Neural cell (in vitro differentiated cells): ENCODE data around the gene LDLRAD3. TPM values are rescaled to one million over a fixed set of nuclear protein-coding genes. Genes with fewer than 3 reads are reported as not detected.

Source experiments
- H2AFZ ChIP-seq: fragments of 200-600, 300-800 bp; sonication (generic), shearing (Covaris generic); 2 replicates; pipeline ENCODE4 v1.6.0; 2014; ENCODE audit warnings: low read depth, mild to moderate bottlenecking, antibody characterized with exemption, low read length, moderate library complexity
- H3F3A ChIP-seq: fragments of 200-600 bp; shearing (Covaris generic); 2 replicates; pipeline ENCODE4 v1.6.1; 2016; ENCODE audit warnings: mild to moderate bottlenecking, moderate library complexity, mixed read lengths, antibody characterized with exemption, low read length; ENCODE audit not compliant: insufficient read depth, poor library complexity, severe bottlenecking
- H3K27ac ChIP-seq: fragments of 200-600, 300-800 bp; sonication (generic), shearing (Covaris generic); 2 replicates; pipeline ENCODE4 v1.5.1; 2014; ENCODE audit warnings: mild to moderate bottlenecking, low read length, moderate library complexity
- H3K27me3 ChIP-seq: fragments of 300-800, 200-600 bp; sonication (generic), shearing (Covaris generic); 2 replicates; pipeline ENCODE4 v1.6.0; 2014; ENCODE audit warnings: mild to moderate bottlenecking, low read depth, low read length, moderate library complexity; ENCODE audit not compliant: insufficient read depth
- H3K36me3 ChIP-seq: fragments of 300-800, 200-600 bp; sonication (generic), shearing (Covaris generic); 2 replicates; pipeline ENCODE4 v1.5.1; 2014; ENCODE audit warnings: mild to moderate bottlenecking, antibody characterized with exemption, low read length, moderate library complexity; ENCODE audit not compliant: insufficient read depth
- H3K4me2 ChIP-seq: fragments of 300-800, 200-600 bp; sonication (generic), shearing (Covaris generic); 2 replicates; pipeline ENCODE4 v1.6.0; 2014; ENCODE audit warnings: mild to moderate bottlenecking, low read length
- H3K4me3 ChIP-seq: fragments of 300-800, 200-600 bp; sonication (generic), shearing (Covaris generic); 2 replicates; pipeline ENCODE4 v1.5.1; 2014; ENCODE audit warnings: mild to moderate bottlenecking, low read length, moderate library complexity
- H3K79me2 ChIP-seq: fragments of 200-600 bp; shearing (Covaris generic); replicated peaks from 2 replicates; pipeline ENCODE4 v1.6.0; 2014; ENCODE audit warnings: mild to moderate bottlenecking, low read length, moderate library complexity; ENCODE audit not compliant: insufficient read depth
- H3K9ac ChIP-seq: fragments of 300-800, 200-600 bp; sonication (generic), shearing (Covaris generic); 2 replicates; pipeline ENCODE4 v1.6.1; 2016; ENCODE audit warnings: mild to moderate bottlenecking, low read length, mixed read lengths
- H3K9me2 ChIP-seq: fragments of 200-600 bp; shearing (Covaris generic); 2 replicates; pipeline ENCODE4 v1.6.1; 2016; ENCODE audit warnings: mild to moderate bottlenecking, low read length, mixed read lengths; ENCODE audit not compliant: insufficient read depth
- H3K9me3 ChIP-seq: fragments of 200-600, 300-800 bp; sonication (generic), shearing (Covaris generic); 2 replicates; pipeline ENCODE4 v1.6.1; 2016; ENCODE audit warnings: mild to moderate bottlenecking, mixed run types, low read length, moderate library complexity, mixed read lengths
- H4K20me1 ChIP-seq: fragments of 200-600 bp; shearing (Covaris generic); 2 replicates; pipeline ENCODE4 v1.6.1; 2016; ENCODE audit warnings: mild to moderate bottlenecking, mixed run types; ENCODE audit not compliant: insufficient read depth
- EP300 ChIP-seq: fragments of 450-650 bp; conservative IDR thresholded peaks from 2 replicates; pipeline ENCODE4 v1.6.1; 2014; ENCODE audit warnings: antibody characterized with exemption, mild to moderate bottlenecking, moderate library complexity; ENCODE audit not compliant: poor library complexity, severe bottlenecking
- EZH2 ChIP-seq: fragments of 200-600, 300-800 bp; shearing (Covaris generic), sonication (generic); IDR thresholded peaks from 2 replicates; pipeline ENCODE4 v1.6.1; 2014; ENCODE audit warnings: antibody characterized with exemption, low read length, borderline replicate concordance, mild to moderate bottlenecking; ENCODE audit not compliant: insufficient read depth, poor library complexity, severe bottlenecking
- MXI1 ChIP-seq: fragments of 450-650 bp; conservative IDR thresholded peaks from 2 replicates; pipeline ENCODE4 v1.6.1; 2014; ENCODE audit warnings: antibody characterized with exemption, mild to moderate bottlenecking; ENCODE audit not compliant: poor library complexity, severe bottlenecking
- POLR2AphosphoS5 ChIP-seq: IDR thresholded peaks from 2 replicates; pipeline ENCODE4 v1.6.1; 2012
- RAD21 ChIP-seq: fragments of 450-650 bp; conservative IDR thresholded peaks from 2 replicates; pipeline ENCODE4 v1.6.1; 2014; ENCODE audit warnings: antibody characterized with exemption, mild to moderate bottlenecking, moderate library complexity
- REST ChIP-seq: IDR thresholded peaks from 2 replicates; pipeline ENCODE4 v1.6.1; 2012; ENCODE audit warnings: borderline replicate concordance
- SMC3 ChIP-seq: fragments of 450-650 bp; conservative IDR thresholded peaks from 2 replicates; pipeline ENCODE4 v1.6.1; 2014; ENCODE audit warnings: antibody characterized with exemption, mild to moderate bottlenecking, moderate library complexity; ENCODE audit not compliant: poor library complexity
- TAF1 ChIP-seq: IDR thresholded peaks from 2 replicates; pipeline ENCODE4 v1.6.1; 2012; ENCODE audit warnings: low read depth
- polyA plus RNA-seq: library from polyadenylated mRNA; depleted of rRNA; stranded (reverse); fragments of >200 nt; gene quantifications from 2 replicates; pipeline ENCODE4 v1.2.3, GENCODE V29; 2014

Gene LDLRAD3
- polyA plus RNA-seq, 1 donor from 2014 or later: 3.5 TPM

GRCh38 chr11:36091256-36091811, 147.5 kb downstream of the LDLRAD3 start:
- H3F3A ChIP-seq: no peaks in the 10 kb centered on the region
- TF ChIP-seq RAD21: no peak
- TF ChIP-seq SMC3: no peak
- no peak for TF ChIP-seq MXI1
- no peak for TF ChIP-seq TAF1
- TF ChIP-seq EZH2: no peak
- no peak for TF ChIP-seq REST
- TF ChIP-seq EP300: no peak
- no peak for TF ChIP-seq POLR2AphosphoS5
- H4K20me1 ChIP-seq: no peaks in the 10 kb centered on the region
- H3K9me2 ChIP-seq: no peaks in the 10 kb centered on the region
- no peaks in the 10 kb centered on the region for H3K9me3 ChIP-seq
- no peak overlapping the region for H3K4me3 ChIP-seq
- no peak overlapping the region for H3K9ac ChIP-seq
- no peaks in the 10 kb centered on the region for H3K36me3 ChIP-seq
- H3K27ac ChIP-seq: no peak overlapping the region
- no peaks in the 10 kb centered on the region for H3K27me3 ChIP-seq
- H3K4me2 ChIP-seq: no peak overlapping the region
- H3K79me2 ChIP-seq: no peaks in the 10 kb centered on the region
- H2AFZ ChIP-seq: no peak overlapping the region

GRCh38 chr11:36092314-36093030, 148.6 kb downstream of the LDLRAD3 start:
- Histone ChIP-seq H3F3A (no peaks in the 10 kb centered on the region), H3K27me3 (no peaks in the 10 kb centered on the region), H3K9me3 (no peaks in the 10 kb centered on the region), H3K4me2 (no peak overlapping the region), H4K20me1 (no peaks in the 10 kb centered on the region), H2AFZ (no peak overlapping the region), H3K36me3 (no peaks in the 10 kb centered on the region), H3K79me2 (no peaks in the 10 kb centered on the region), H3K27ac (no peak overlapping the region), H3K9me2 (no peaks in the 10 kb centered on the region), H3K9ac (no peak overlapping the region), H3K4me3 (no peak overlapping the region)
- no peak for TF ChIP-seq EP300
- no peak for TF ChIP-seq TAF1
- TF ChIP-seq RAD21: no peak
- no peak for TF ChIP-seq REST
- no peak for TF ChIP-seq EZH2
- no peak for TF ChIP-seq POLR2AphosphoS5
- no peak for TF ChIP-seq SMC3
- no peak for TF ChIP-seq MXI1
